Esophagus muscularis mucosa (tissue), 4 donors: ENCODE measurements around the gene ABHD8. TPM values are rescaled to one million over a fixed set of nuclear protein-coding genes. Genes with fewer than 3 reads are reported as not detected.
"Not testable (repeated sequence)": the region's sequence is repeated elsewhere in the genome, so short reads cannot be mapped to it uniquely, and the experiment has no call there.

Experiments used
- DNase-seq: peaks from one replicate; pipeline ENCODE4 v3.0.0-alpha.2; 2017; ENCODE audit errors: extremely low spot score
- H3K27ac ChIP-seq, 4 donors: fragments of 200-600 bp; sonication (generic); replicated peaks in 1 of 4; 1 replicate in 3 of 4; 2 replicates in 1 of 4; pipeline ENCODE4 v1.5.1; 2016 to 2019; ENCODE audit warnings: mild to moderate bottlenecking in 1 of 4
- H3K27me3 ChIP-seq, 4 donors: fragments of 200-600 bp; sonication (generic); one replicate each; pipeline versions ENCODE4 v1.5.1 to v1.6.0; 2016 to 2019
- H3K36me3 ChIP-seq, 4 donors: fragments of 200-600 bp; sonication (generic); one replicate each; pipeline ENCODE4 v1.5.1; 2016 to 2019
- H3K4me1 ChIP-seq, 4 donors: fragments of 200-600 bp; sonication (generic); one replicate each; pipeline ENCODE4 v1.5.1; 2016 to 2019
- H3K4me3 ChIP-seq, 4 donors: fragments of 200-600 bp; sonication (generic); 1 replicate in 2 of 4; 2 replicates in 2 of 4; pipeline ENCODE4 v1.5.1; 2016 to 2019; ENCODE audit warnings: mild to moderate bottlenecking in 4 of 4, moderate library complexity in 1 of 4
- H3K9me3 ChIP-seq, 4 donors: fragments of 200-600 bp; sonication (generic); 1 replicate in 3 of 4; 2 replicates in 1 of 4; pipeline ENCODE4 v1.5.1; 2016 to 2019
- CTCF ChIP-seq, 3 experiments: fragments of 200-600 bp in 2 of 3; fragments of 450-650 bp in 1 of 3; sonication (generic) in 2 of 3; IDR thresholded peaks; one replicate each; pipeline ENCODE4 v1.5.1; 2017 to 2019; ENCODE audit warnings: antibody characterized with exemption in 3 of 3, mild to moderate bottlenecking in 2 of 3, moderate library complexity in 1 of 3
- EP300 ChIP-seq: sonication (generic); formaldehyde crosslinking; IDR thresholded peaks from one replicate; pipeline ENCODE4 v1.6.1; 2017; ENCODE audit warnings: antibody characterized with exemption
- POLR2A ChIP-seq: fragments of 450-650 bp; IDR thresholded peaks from one replicate; pipeline ENCODE4 v1.6.1; 2017; ENCODE audit warnings: antibody characterized with exemption, moderate library complexity, mild to moderate bottlenecking, low read depth
- POLR2AphosphoS5 ChIP-seq, 2 donors: sonication (generic); formaldehyde crosslinking; IDR thresholded peaks; one replicate each; pipeline ENCODE4 v1.6.1; 2017; ENCODE audit warnings: antibody characterized with exemption in 2 of 2
- WGBS: methylation state at CpG from one replicate; pipeline ENCODE4 v1.1.5; 2018; 5-methylcytosine and 5-hydroxymethylcytosine counted together
- intact Hi-C: fragments of 100-400 bp; cut with DNase I; formaldehyde crosslinking; loops from one replicate; pipeline ENCODE4 v1.15.1; 2023
- total RNA-seq, 4 donors: library from RNA; depleted of rRNA; stranded (reverse); fragments of >200 nt; gene quantifications; one replicate each; pipeline versions ENCODE4 v1.1.0 to v1.2.1, GENCODE V29; 2016

The ABHD8 gene
- total RNA-seq, 4 donors from 2014 or later = 14.7 to 35.4 (median 28.1) TPM

GRCh38 chr19:17282488-17283125 lies 20.6 kb downstream of the ABHD8 start:
- peaks cover 14 to 20% (median 18%) of the 10 kb centered on the region in 4 donors for H3K4me1 ChIP-seq
- peak overlapping the region; percentile 35 to 57 (median 48) for H3K4me3 ChIP-seq
- H3K27me3 ChIP-seq = peaks cover 0 to 29% (median 12%) of the 10 kb centered on the region in 4 donors
- no peak overlapping the region for H3K27ac ChIP-seq
- TF ChIP-seq POLR2AphosphoS5 (IDR thresholded peaks at IDR 0.05) = peak in 1 of 2 donors; percentile 34
- TF ChIP-seq POLR2A = no peak
- TF ChIP-seq CTCF (IDR thresholded peaks at IDR 0.05) = peak; percentile 91 to 96 (median 95)
- H3K36me3 ChIP-seq = peaks cover 6 to 24% (median 17%) of the 10 kb centered on the region in 4 donors
- no peaks in the 10 kb centered on the region for H3K9me3 ChIP-seq
- intact Hi-C loops = loop anchor here (1.0 to 2.0 kb wide), 2 partner anchors 77 to 216 kb away; no protein-coding TSS in a partner anchor
- DNase-seq = peak; percentile 96
- WGBS = 11% methylated on average over 14 of the region's 45 CpGs

GRCh38 chr19:17281391-17282304 lies 21.6 kb downstream of the ABHD8 start, which contains the start of gene ANKLE1:
Gene ANKLE1, plus strand, starts transcription at chr19:17281901. Its CDS starts 20 bp downstream, at chr19:17281921.
- intact Hi-C loops = loop anchor here (1.0 to 2.0 kb wide), 2 partner anchors 76 to 215 kb away; no protein-coding TSS in a partner anchor
- H3K4me3 ChIP-seq = peak within 1 kb of the TSS; percentile 35 to 57 (median 48)
- 8% methylated on average over 49 of the region's 75 CpGs for WGBS
- H3K27ac ChIP-seq = no peak within 1 kb of the TSS
- TF ChIP-seq CTCF (IDR thresholded peaks at IDR 0.05) (no peak), EP300 (no peak), POLR2A (no peak), POLR2AphosphoS5 (IDR thresholded peaks at IDR 0.05) (no peak)
- peaks cover 0 to 29% (median 12%) of the 10 kb centered on the region in 4 donors for H3K27me3 ChIP-seq
- peaks cover 6 to 34% (median 27%) of the 10 kb centered on the region in 4 donors for H3K36me3 ChIP-seq
- H3K4me1 ChIP-seq = peaks cover 14 to 20% (median 18%) of the 10 kb centered on the region in 4 donors
- no peak for DNase-seq
- no peaks in the 10 kb centered on the region for H3K9me3 ChIP-seq

GRCh38 chr19:17279436-17279835 lies 23.8 kb downstream of the ABHD8 start:
- no peak overlapping the region for H3K4me3 ChIP-seq
- no peak for DNase-seq
- H3K36me3 ChIP-seq = peaks cover 19 to 56% (median 49%) of the 10 kb centered on the region in 4 donors
- TF ChIP-seq EP300 = no peak
- no peak for TF ChIP-seq POLR2A
- TF ChIP-seq CTCF (IDR thresholded peaks at IDR 0.05) = no peak
- TF ChIP-seq POLR2AphosphoS5 (IDR thresholded peaks at IDR 0.05) = no peak
- H3K27me3 ChIP-seq = peaks cover 0 to 29% (median 12%) of the 10 kb centered on the region in 4 donors
- no peaks in the 10 kb centered on the region for H3K9me3 ChIP-seq
- peaks cover 14 to 20% (median 18%) of the 10 kb centered on the region in 4 donors for H3K4me1 ChIP-seq
- intact Hi-C loops = no loop called here
- no peak overlapping the region for H3K27ac ChIP-seq
- 93% methylated on average over 3 of the region's 3 CpGs for WGBS

- intact Hi-C loops = no loop called here
- Histone ChIP-seq H3K27me3 (peaks cover 0 to 1% (median 0%) of the 10 kb centered on the region in 4 donors), H3K27ac (no peak overlapping the region), H3K9me3 (no peaks in the 10 kb centered on the region), H3K4me1 (no peaks in the 10 kb centered on the region), H3K4me3 (no peak overlapping the region), H3K36me3 (peaks cover 53 to 94% (median 85%) of the 10 kb centered on the region in 4 donors)
- no peak for DNase-seq
- WGBS = 95% methylated on average over 15 of the region's 19 CpGs
- no peak for TF ChIP-seq EP300
- no peak for TF ChIP-seq CTCF (IDR thresholded peaks at IDR 0.05)
- TF ChIP-seq POLR2A = no peak
- TF ChIP-seq POLR2AphosphoS5 (IDR thresholded peaks at IDR 0.05) = no peak
Measured at GRCh38 chr19:17275441-17276175, 27.6 kb downstream of the ABHD8 start.

GRCh38 chr19:17274892-17275291 lies 28.3 kb downstream of the ABHD8 start:
- H3K9me3 ChIP-seq, H3K27ac ChIP-seq, intact Hi-C loops, DNase-seq, H3K4me1 ChIP-seq, H3K27me3 ChIP-seq, H3K4me3 ChIP-seq: not testable (repeated sequence)
- peaks cover 59 to 100% (median 92%) of the 10 kb centered on the region in 4 donors for H3K36me3 ChIP-seq
- WGBS = 98% methylated on average over 3 of the region's 3 CpGs
